ENCODE results near the gene AKIP1. TPM values are rescaled to one million over a fixed set of nuclear protein-coding genes. Genes with fewer than 3 reads are reported as not detected.

AKIP1 gene
- total RNA-seq, 1 experiment from 2014 or later = 85.2 TPM

DNA sequence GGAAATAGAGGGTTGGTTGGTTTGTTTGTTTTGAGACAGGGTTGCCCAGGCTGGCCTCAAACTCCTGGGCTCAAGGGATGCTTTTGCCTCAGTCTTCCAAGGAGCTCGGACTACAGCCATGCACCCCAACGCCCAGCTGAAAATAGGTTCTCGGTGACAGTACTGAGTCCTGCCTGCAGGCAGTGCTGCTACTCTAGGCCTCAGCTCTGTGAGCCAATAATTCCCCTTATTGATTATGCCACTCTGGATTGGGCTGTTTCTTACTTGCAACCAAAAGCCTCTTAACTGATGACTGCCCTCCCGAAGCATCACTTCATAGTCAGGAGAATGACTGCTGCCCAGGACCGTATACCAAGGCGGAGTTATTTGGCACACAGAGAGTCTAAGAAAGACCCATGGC, 22.9 kb downstream of the AKIP1 start:
- no peak for DNase-seq (ENCODE audit: low read depth, low spot score)
- ChIA-PET POLR2A (no interaction called here), CTCF (interaction anchor here (1.2 kb wide), 1 partner anchor 20 kb away, joined by 3 read pairs; no protein-coding TSS in a partner anchor)
- TF ChIP-seq, protein P1, sequence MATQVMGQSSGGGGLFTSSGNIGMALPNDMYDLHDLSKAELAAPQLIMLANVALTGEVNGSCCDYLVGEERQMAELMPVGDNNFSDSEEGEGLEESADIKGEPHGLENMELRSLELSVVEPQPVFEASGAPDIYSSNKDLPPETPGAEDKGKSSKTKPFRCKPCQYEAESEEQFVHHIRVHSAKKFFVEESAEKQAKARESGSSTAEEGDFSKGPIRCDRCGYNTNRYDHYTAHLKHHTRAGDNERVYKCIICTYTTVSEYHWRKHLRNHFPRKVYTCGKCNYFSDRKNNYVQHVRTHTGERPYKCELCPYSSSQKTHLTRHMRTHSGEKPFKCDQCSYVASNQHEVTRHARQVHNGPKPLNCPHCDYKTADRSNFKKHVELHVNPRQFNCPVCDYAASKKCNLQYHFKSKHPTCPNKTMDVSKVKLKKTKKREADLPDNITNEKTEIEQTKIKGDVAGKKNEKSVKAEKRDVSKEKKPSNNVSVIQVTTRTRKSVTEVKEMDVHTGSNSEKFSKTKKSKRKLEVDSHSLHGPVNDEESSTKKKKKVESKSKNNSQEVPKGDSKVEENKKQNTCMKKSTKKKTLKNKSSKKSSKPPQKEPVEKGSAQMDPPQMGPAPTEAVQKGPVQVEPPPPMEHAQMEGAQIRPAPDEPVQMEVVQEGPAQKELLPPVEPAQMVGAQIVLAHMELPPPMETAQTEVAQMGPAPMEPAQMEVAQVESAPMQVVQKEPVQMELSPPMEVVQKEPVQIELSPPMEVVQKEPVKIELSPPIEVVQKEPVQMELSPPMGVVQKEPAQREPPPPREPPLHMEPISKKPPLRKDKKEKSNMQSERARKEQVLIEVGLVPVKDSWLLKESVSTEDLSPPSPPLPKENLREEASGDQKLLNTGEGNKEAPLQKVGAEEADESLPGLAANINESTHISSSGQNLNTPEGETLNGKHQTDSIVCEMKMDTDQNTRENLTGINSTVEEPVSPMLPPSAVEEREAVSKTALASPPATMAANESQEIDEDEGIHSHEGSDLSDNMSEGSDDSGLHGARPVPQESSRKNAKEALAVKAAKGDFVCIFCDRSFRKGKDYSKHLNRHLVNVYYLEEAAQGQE (IDR thresholded peaks at IDR 0.05; ENCODE audit: insufficient read depth in 1 of 2, low read depth in 2 of 2, low read length in 1 of 2) = no peak
- no peak for TF ChIP-seq TCF7L2 (IDR thresholded peaks at IDR 0.05; ENCODE audit: low read depth, low read length)
- TF ChIP-seq, protein P2, sequence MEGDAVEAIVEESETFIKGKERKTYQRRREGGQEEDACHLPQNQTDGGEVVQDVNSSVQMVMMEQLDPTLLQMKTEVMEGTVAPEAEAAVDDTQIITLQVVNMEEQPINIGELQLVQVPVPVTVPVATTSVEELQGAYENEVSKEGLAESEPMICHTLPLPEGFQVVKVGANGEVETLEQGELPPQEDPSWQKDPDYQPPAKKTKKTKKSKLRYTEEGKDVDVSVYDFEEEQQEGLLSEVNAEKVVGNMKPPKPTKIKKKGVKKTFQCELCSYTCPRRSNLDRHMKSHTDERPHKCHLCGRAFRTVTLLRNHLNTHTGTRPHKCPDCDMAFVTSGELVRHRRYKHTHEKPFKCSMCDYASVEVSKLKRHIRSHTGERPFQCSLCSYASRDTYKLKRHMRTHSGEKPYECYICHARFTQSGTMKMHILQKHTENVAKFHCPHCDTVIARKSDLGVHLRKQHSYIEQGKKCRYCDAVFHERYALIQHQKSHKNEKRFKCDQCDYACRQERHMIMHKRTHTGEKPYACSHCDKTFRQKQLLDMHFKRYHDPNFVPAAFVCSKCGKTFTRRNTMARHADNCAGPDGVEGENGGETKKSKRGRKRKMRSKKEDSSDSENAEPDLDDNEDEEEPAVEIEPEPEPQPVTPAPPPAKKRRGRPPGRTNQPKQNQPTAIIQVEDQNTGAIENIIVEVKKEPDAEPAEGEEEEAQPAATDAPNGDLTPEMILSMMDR (IDR thresholded peaks at IDR 0.05) = no peak
- no peak for TF ChIP-seq SIN3A (IDR thresholded peaks at IDR 0.05; ENCODE audit: borderline replicate concordance, insufficient read depth, low read depth, low read length)
- TF ChIP-seq POLR2AphosphoS5 (IDR thresholded peaks at IDR 0.05; ENCODE audit: low read depth, low read length) = no peak
- Histone ChIP-seq H3K9me3 (ENCODE audit: control insufficient read depth, insufficient read depth, low read depth, low read length) (no peaks in the 10 kb centered on the region), H3K36me3 (ENCODE audit: control insufficient read depth, insufficient read depth, low read length) (no peaks in the 10 kb centered on the region), H3K27me3 (ENCODE audit: control insufficient read depth, insufficient read depth, low read length) (no peaks in the 10 kb centered on the region), H3K4me3 (ENCODE audit: low read depth in 2 of 2, low read length in 2 of 2) (no peak overlapping the region), H3K4me1 (ENCODE audit: control insufficient read depth, insufficient read depth, low read length) (no peaks in the 10 kb centered on the region; the same call in 1 of the 2 replicates), H3K27ac (ENCODE audit: low read length) (no peak overlapping the region)
- BruUV-seq (replicated peaks) = no TSS peak
- intact Hi-C loops (cut with micrococcal nuclease; ENCODE audit: unreplicated experiment) (no loop called here), in situ Hi-C loops (cut with HindIII; ENCODE audit: low pct_unique_long_range_greater_than_20kb, low sequenced_read_pairs) (no loop called here)
- no peak for ATAC-seq

DNA sequence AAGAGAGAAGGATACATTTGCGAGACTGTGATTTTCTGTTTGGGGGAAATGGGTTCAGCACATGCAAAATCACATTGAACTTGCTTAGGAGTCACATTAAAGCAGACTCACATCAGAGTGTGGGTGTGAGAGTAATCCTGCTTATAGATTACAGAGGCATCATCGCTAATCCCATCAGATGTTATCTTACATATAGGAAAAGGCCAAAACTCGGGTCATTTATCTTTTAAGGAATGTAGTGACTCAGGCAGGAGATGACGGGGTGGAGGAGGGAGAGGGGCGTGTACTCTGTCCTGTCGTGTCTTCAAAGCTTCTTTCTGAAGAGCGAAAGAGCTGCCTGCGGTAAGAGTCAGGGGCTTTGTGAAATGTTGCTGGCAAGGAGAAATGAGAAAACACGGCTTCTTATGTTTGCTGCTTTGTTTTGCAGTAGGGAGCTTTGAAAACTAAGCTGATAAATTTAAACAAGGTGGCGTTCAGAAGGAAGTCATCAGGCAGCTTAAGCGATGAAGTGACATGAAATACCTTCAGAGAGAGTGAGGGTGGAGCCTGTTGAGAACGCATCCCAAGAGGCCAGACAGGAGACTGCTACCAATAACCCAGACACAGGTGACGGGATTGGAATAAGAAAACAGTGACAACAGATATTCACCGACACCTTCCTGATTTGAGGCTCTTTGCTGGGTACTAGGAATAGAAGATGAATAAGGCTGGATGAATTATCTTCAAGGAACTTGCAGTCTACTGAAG, 23.9 kb downstream of the AKIP1 start:
- no peak overlapping the region for H3K4me3 ChIP-seq (ENCODE audit: low read depth in 2 of 2, low read length in 2 of 2)
- POLR2A ChIA-PET = no interaction called here

More for the DNA sequence above, 23.9 kb downstream of the AKIP1 start:
- H3K4me1 ChIP-seq (ENCODE audit: control insufficient read depth, insufficient read depth, low read length) = no peaks in the 10 kb centered on the region; the same call in 1 of the 2 replicates
- H3K9me3 ChIP-seq (ENCODE audit: control insufficient read depth, insufficient read depth, low read depth, low read length) = no peaks in the 10 kb centered on the region
- intact Hi-C loops (cut with micrococcal nuclease; ENCODE audit: unreplicated experiment) = no loop called here
- TF ChIP-seq TCF7L2 (IDR thresholded peaks at IDR 0.05; ENCODE audit: low read depth, low read length) (no peak), POLR2AphosphoS5 (IDR thresholded peaks at IDR 0.05; ENCODE audit: low read depth, low read length) (no peak), SIN3A (IDR thresholded peaks at IDR 0.05; ENCODE audit: borderline replicate concordance, insufficient read depth, low read depth, low read length) (no peak)
- TF ChIP-seq, protein P2 (IDR thresholded peaks at IDR 0.05) = no peak
- TF ChIP-seq, protein P1 (IDR thresholded peaks at IDR 0.05; ENCODE audit: insufficient read depth in 1 of 2, low read depth in 2 of 2, low read length in 1 of 2) = no peak
- H3K27me3 ChIP-seq (ENCODE audit: control insufficient read depth, insufficient read depth, low read length) = no peaks in the 10 kb centered on the region
- no peak for DNase-seq (ENCODE audit: low read depth, low spot score)
- no peak overlapping the region for H3K27ac ChIP-seq (ENCODE audit: low read length)
- H3K36me3 ChIP-seq (ENCODE audit: control insufficient read depth, insufficient read depth, low read length) = no peaks in the 10 kb centered on the region
- CTCF ChIA-PET = interaction anchor here (0.9 to 1.2 kb wide), 2 partner anchors 21 to 25 kb away, joined by 3 read pairs; no protein-coding TSS in a partner anchor
- ATAC-seq = no peak
- no TSS peak for BruUV-seq (replicated peaks)
- in situ Hi-C loops (cut with HindIII; ENCODE audit: low pct_unique_long_range_greater_than_20kb, low sequenced_read_pairs) = no loop called here

Data from Panc1 (cell line).